GM23338 (cell line): ENCODE data around the gene SAFB. TPM values are rescaled to one million over a fixed set of nuclear protein-coding genes. Genes with fewer than 3 reads are reported as not detected.

Experiments used
- ATAC-seq: fragments of 200-7000 bp; cut with Tn5 transposase; 3 replicates; pipeline ENCODE4 v1.9.1; 2020
- DNase-seq: peaks from one replicate; pipeline ENCODE4 v3.0.0-alpha.2; 2015; ENCODE audit warnings: low spot score
- H2AFZ ChIP-seq: fragments of 200-600 bp; sonication (generic); 2 replicates; pipeline ENCODE4 v1.8.0; 2016; ENCODE audit warnings: antibody characterized with exemption, mild to moderate bottlenecking, moderate library complexity
- H3F3A ChIP-seq: fragments of 200-600 bp; sonication (generic); replicated peaks from 2 replicates; pipeline ENCODE4 v1.8.0; 2017; ENCODE audit warnings: antibody characterized with exemption, mixed run types, low read depth
- H3K27ac ChIP-seq: fragments of 200-600 bp; sonication (generic); 2 replicates; pipeline ENCODE4 v1.6.1; 2016; ENCODE audit warnings: low read depth
- H3K27me3 ChIP-seq: fragments of 200-600 bp; sonication (generic); 2 replicates; pipeline ENCODE4 v1.8.0; 2016; ENCODE audit warnings: mild to moderate bottlenecking, mixed run types, moderate library complexity; ENCODE audit not compliant: insufficient read depth
- H3K36me3 ChIP-seq: fragments of 200-600 bp; sonication (generic); 2 replicates; pipeline ENCODE4 v1.8.0; 2016; ENCODE audit warnings: mild to moderate bottlenecking; ENCODE audit not compliant: insufficient read depth
- H3K4me1 ChIP-seq: fragments of 200-600 bp; sonication (generic); 2 replicates; pipeline ENCODE4 v1.8.0; 2016; ENCODE audit warnings: mild to moderate bottlenecking, moderate library complexity; ENCODE audit not compliant: insufficient read depth
- H3K4me2 ChIP-seq: fragments of 200-600 bp; sonication (generic); 2 replicates; pipeline ENCODE4 v1.7.1; 2017; ENCODE audit warnings: mixed run types
- H3K4me3 ChIP-seq: fragments of 200-600 bp; sonication (generic); 2 replicates; pipeline ENCODE4 v1.6.1; 2016; ENCODE audit warnings: mixed run types
- H3K79me2 ChIP-seq: fragments of 200-600 bp; sonication (generic); replicated peaks from 2 replicates; pipeline ENCODE4 v1.8.0; 2017; ENCODE audit warnings: mild to moderate bottlenecking; ENCODE audit not compliant: insufficient read depth
- H3K9me2 ChIP-seq: fragments of 200-600 bp; sonication (generic); 2 replicates; pipeline ENCODE4 v1.8.0; 2017; ENCODE audit not compliant: insufficient read depth
- H4K20me1 ChIP-seq: fragments of 200-600 bp; sonication (generic); replicated peaks from 2 replicates; pipeline ENCODE4 v1.8.0; 2017; ENCODE audit warnings: mild to moderate bottlenecking; ENCODE audit not compliant: insufficient read depth
- H3K27ac Mint-ChIP-seq: 2 replicates; pipeline ENCODE4 v1.8.0; 2020; ENCODE audit warnings: inconsistent platforms, mild to moderate bottlenecking, moderate library complexity, mixed read lengths
- H3K27me3 Mint-ChIP-seq: 3 replicates; pipeline ENCODE4 v1.8.0; 2022; ENCODE audit warnings: low read depth, mild to moderate bottlenecking, moderate library complexity, mixed read lengths, inconsistent platforms; ENCODE audit not compliant: insufficient read depth, poor library complexity
- H3K36me3 Mint-ChIP-seq: 3 replicates; pipeline ENCODE4 v1.8.0; 2021; ENCODE audit warnings: low read depth, mild to moderate bottlenecking, inconsistent platforms, moderate library complexity, mixed read lengths
- H3K4me1 Mint-ChIP-seq: 3 replicates; pipeline ENCODE4 v1.8.0; 2020; ENCODE audit warnings: mild to moderate bottlenecking, inconsistent platforms, mixed read lengths
- H3K4me3 Mint-ChIP-seq: 3 replicates; pipeline ENCODE4 v1.8.0; 2021; ENCODE audit warnings: moderate library complexity, mild to moderate bottlenecking, inconsistent platforms, mixed read lengths
- H3K9me3 Mint-ChIP-seq: 3 replicates; pipeline ENCODE4 v1.8.0; 2020; ENCODE audit warnings: moderate library complexity, mild to moderate bottlenecking, inconsistent platforms, mixed read lengths
- CREB1 ChIP-seq: fragments of 250-450 bp; sonication (Bioruptor Pico); IDR thresholded peaks from 2 replicates; pipeline ENCODE4 v1.5.0; 2020; ENCODE audit warnings: low read depth, mild to moderate bottlenecking, moderate library complexity
- CTCF ChIP-seq, 2 experiments: fragments of 200-600 bp in 1 of 2; sonication (generic) in 1 of 2; conservative IDR thresholded peaks; 2 replicates each; pipeline versions ENCODE4 v1.5.1 to v1.6.1; 2016 to 2017; ENCODE audit warnings: antibody characterized with exemption in 2 of 2, low read depth in 2 of 2, mild to moderate bottlenecking in 2 of 2, moderate library complexity in 1 of 2
- ETS1 ChIP-seq: IDR thresholded peaks from 2 replicates; pipeline ENCODE4 v1.6.1; 2016; ENCODE audit warnings: antibody characterized with exemption
- EZH2 ChIP-seq: fragments of 200-600 bp; sonication (generic); IDR thresholded peaks from one replicate; pipeline ENCODE4 v1.8.0; 2017; ENCODE audit warnings: antibody characterized with exemption, mild to moderate bottlenecking, low read depth; ENCODE audit not compliant: unreplicated experiment
- EZH2phosphoT487 ChIP-seq: fragments of 200-600 bp; sonication (generic); IDR thresholded peaks from one replicate; pipeline ENCODE4 v1.8.1; 2018; ENCODE audit warnings: antibody characterized with exemption; ENCODE audit not compliant: unreplicated experiment
- JUNB ChIP-seq: IDR thresholded peaks from one replicate; pipeline ENCODE4 v1.6.1; 2016; ENCODE audit warnings: antibody characterized with exemption; ENCODE audit not compliant: unreplicated experiment
- POLR2AphosphoS5 ChIP-seq: IDR thresholded peaks from 2 replicates; pipeline ENCODE4 v1.6.1; 2016; ENCODE audit warnings: antibody characterized with exemption, low read depth
- REST ChIP-seq: IDR thresholded peaks from one replicate; pipeline ENCODE4 v1.6.1; 2018; ENCODE audit warnings: antibody characterized with exemption; ENCODE audit not compliant: unreplicated experiment
- STAT1 ChIP-seq: IDR thresholded peaks from one replicate; pipeline ENCODE4 v1.6.1; 2016; ENCODE audit warnings: antibody characterized with exemption; ENCODE audit not compliant: unreplicated experiment
- ZNF114 ChIP-seq: fragments of 250-450 bp; sonication (Bioruptor Pico); IDR thresholded peaks from 2 replicates; pipeline ENCODE4 v1.5.0; 2020; ENCODE audit warnings: mild to moderate bottlenecking, moderate library complexity
- ZNF462 ChIP-seq: fragments of 250-450 bp; sonication (Bioruptor Pico); IDR thresholded peaks from 2 replicates; pipeline ENCODE4 v1.5.0; 2020; ENCODE audit warnings: mild to moderate bottlenecking, moderate library complexity
- polyA plus RNA-seq: library from polyadenylated mRNA; unstranded; fragments of >200 nt; fragmentation: Nextera tagmentation; extraction: Ambion mirVana; gene quantifications from 2 replicates; pipeline ENCODE4 v1.2.1, GENCODE V29; 2016
- total RNA-seq: library from RNA; depleted of rRNA; stranded (reverse); fragments of >200 nt; shearing (Covaris generic); gene quantifications from 2 replicates; pipeline ENCODE4 v1.2.3, GENCODE V29; 2014

Gene SAFB
- total and polyA plus RNA-seq, 2 experiments from 2014 or later, result 85.2 to 109 TPM

GRCh38 chr19:5587661-5588060 is 35.2 kb upstream of the SAFB start (continued):
- TF ChIP-seq REST, result no peak
- TF ChIP-seq CREB1 (CRISPR knock-in tag), result no peak

GRCh38 chr19:5588441-5588840 is 34.4 kb upstream of the SAFB start:
- Histone ChIP-seq H4K20me1 (peaks cover 3% of the 10 kb centered on the region; the same call in 1 of the 2 replicates), H3K4me3 (no peak overlapping the region), H3K36me3 (peaks cover 17% of the 10 kb centered on the region), H3K9me2 (no peaks in the 10 kb centered on the region), H3K4me2 (no peak overlapping the region), H2AFZ (no peak overlapping the region), H3F3A (peaks cover 10% of the 10 kb centered on the region), H3K79me2 (no peaks in the 10 kb centered on the region; the same call in 1 of the 2 replicates), H3K27me3 (no peaks in the 10 kb centered on the region), H3K4me1 (peaks cover 14% of the 10 kb centered on the region; the same call in 1 of the 2 replicates), H3K27ac (no peak overlapping the region)
- peaks cover 39% of the 10 kb centered on the region for H3K4me1 Mint-ChIP-seq
- peaks cover 58% of the 10 kb centered on the region for H3K36me3 Mint-ChIP-seq
- ATAC-seq, result no peak
- peak overlapping the region; percentile 49; the same call in 1 of the 2 replicates for H3K27ac Mint-ChIP-seq
- H3K9me3 Mint-ChIP-seq, result no peaks in the 10 kb centered on the region; the same call in 2 of the 3 replicates
- peaks cover 9% of the 10 kb centered on the region for H3K27me3 Mint-ChIP-seq
- H3K4me3 Mint-ChIP-seq, result no peak overlapping the region; the same call in 2 of the 3 replicates
- no peak for DNase-seq
- TF ChIP-seq EZH2 (no peak), STAT1 (no peak), JUNB (no peak), CTCF (conservative IDR thresholded peaks at IDR 0.05; ENCODE audit: low read depth in 2 of 2) (no peak), ZNF114 (CRISPR knock-in tag) (no peak), ETS1 (no peak), EZH2phosphoT487 (no peak), POLR2AphosphoS5 (no peak), ZNF462 (CRISPR knock-in tag) (no peak)
